Mucosa of stomach (tissue), 1 donor: ENCODE measurements around the gene METAP2.
"Not testable (repeated sequence)": the region's sequence is repeated elsewhere in the genome, so short reads cannot be mapped to it uniquely, and the experiment has no call there.

Experiments
- H3K27me3 ChIP-seq: one replicate; pipeline ENCODE4 v1.7.0; 2013; ENCODE audit warnings: mild to moderate bottlenecking, low read length; ENCODE audit not compliant: control insufficient read depth, insufficient read depth
- H3K36me3 ChIP-seq: one replicate; pipeline ENCODE4 v1.7.0; 2013; ENCODE audit warnings: low read length; ENCODE audit not compliant: control insufficient read depth, insufficient read depth
- H3K4me1 ChIP-seq: one replicate; pipeline ENCODE4 v1.7.0; 2013; ENCODE audit warnings: mild to moderate bottlenecking, low read length; ENCODE audit not compliant: control insufficient read depth, insufficient read depth
- H3K4me3 ChIP-seq: one replicate; pipeline ENCODE4 v1.7.0; 2013; ENCODE audit warnings: low read length
- H3K9ac ChIP-seq: one replicate; pipeline ENCODE4 v1.7.0; 2013; ENCODE audit warnings: mild to moderate bottlenecking, low read length, moderate library complexity
- H3K9me3 ChIP-seq: one replicate; pipeline ENCODE4 v1.7.0; 2013; ENCODE audit warnings: mild to moderate bottlenecking, low read length, moderate library complexity; ENCODE audit not compliant: control insufficient read depth
- donor health status: Pancreatic carcinoma.

METAP2 gene

GRCh38 chr12:95473884-95474659 lies at the start of gene METAP2:
Gene METAP2, plus strand, starts transcription at chr12:95474152. Its CDS starts 28 bp downstream, at chr12:95474180.
- peak within 1 kb of the TSS; percentile 99 for H3K9ac ChIP-seq
- H3K9me3 ChIP-seq, result no peaks in the 10 kb centered on the region
- H3K4me3 ChIP-seq, result peak within 1 kb of the TSS; percentile 99
- no peaks in the 10 kb centered on the region for H3K36me3 ChIP-seq
- no peaks in the 10 kb centered on the region for H3K27me3 ChIP-seq
- no peaks in the 10 kb centered on the region for H3K4me1 ChIP-seq

GRCh38 chr12:95424271-95424994 lies 49.5 kb upstream of the METAP2 start:
- H3K4me1 ChIP-seq, result peaks cover 10% of the 10 kb centered on the region
- no peaks in the 10 kb centered on the region for H3K36me3 ChIP-seq
- H3K9ac ChIP-seq, result no peak overlapping the region
- H3K27me3 ChIP-seq, result peaks cover 10% of the 10 kb centered on the region
- no peak overlapping the region for H3K4me3 ChIP-seq
- H3K9me3 ChIP-seq, result no peaks in the 10 kb centered on the region

- H3K4me3 ChIP-seq, result no peak overlapping the region
- peaks cover 8% of the 10 kb centered on the region for H3K27me3 ChIP-seq
- no peaks in the 10 kb centered on the region for H3K36me3 ChIP-seq
- no peak overlapping the region for H3K9ac ChIP-seq
- H3K4me1 ChIP-seq, result peaks cover 5% of the 10 kb centered on the region
- no peaks in the 10 kb centered on the region for H3K9me3 ChIP-seq
Observed at GRCh38 chr12:95429172-95429510, 44.8 kb upstream of the METAP2 start.

- H3K9ac ChIP-seq, result no peak overlapping the region
- H3K9me3 ChIP-seq, result no peaks in the 10 kb centered on the region
- no peaks in the 10 kb centered on the region for H3K4me1 ChIP-seq
- H3K4me3 ChIP-seq, result no peak overlapping the region
- H3K27me3 ChIP-seq, result peaks cover 8% of the 10 kb centered on the region
- H3K36me3 ChIP-seq, result no peaks in the 10 kb centered on the region
Observed at GRCh38 chr12:95431120-95431519, 42.8 kb upstream of the METAP2 start.

GRCh38 chr12:95435355-95435754 lies 38.6 kb upstream of the METAP2 start:
- H3K9ac ChIP-seq, result no peak overlapping the region
- H3K4me1 ChIP-seq, result no peaks in the 10 kb centered on the region
- H3K27me3 ChIP-seq, result no peaks in the 10 kb centered on the region
- no peaks in the 10 kb centered on the region for H3K9me3 ChIP-seq
- no peak overlapping the region for H3K4me3 ChIP-seq
- no peaks in the 10 kb centered on the region for H3K36me3 ChIP-seq

GRCh38 chr12:95437565-95437964 lies 36.4 kb upstream of the METAP2 start:
- Histone ChIP-seq H3K9ac (no peak overlapping the region), H3K27me3 (no peaks in the 10 kb centered on the region), H3K4me3 (no peak overlapping the region), H3K9me3 (no peaks in the 10 kb centered on the region), H3K4me1 (no peaks in the 10 kb centered on the region), H3K36me3 (no peaks in the 10 kb centered on the region)

GRCh38 chr12:95439461-95440230 lies 34.3 kb upstream of the METAP2 start:
- no peaks in the 10 kb centered on the region for H3K4me1 ChIP-seq
- H3K27me3 ChIP-seq, result no peaks in the 10 kb centered on the region
- no peaks in the 10 kb centered on the region for H3K9me3 ChIP-seq
- no peaks in the 10 kb centered on the region for H3K36me3 ChIP-seq
- H3K9ac ChIP-seq, result no peak overlapping the region
- no peak overlapping the region for H3K4me3 ChIP-seq

GRCh38 chr12:95440401-95440800 lies 33.6 kb upstream of the METAP2 start:
- Histone ChIP-seq H3K9me3 (no peaks in the 10 kb centered on the region), H3K4me1 (no peaks in the 10 kb centered on the region), H3K36me3 (no peaks in the 10 kb centered on the region), H3K4me3 (no peak overlapping the region), H3K9ac (no peak overlapping the region), H3K27me3 (no peaks in the 10 kb centered on the region)

GRCh38 chr12:95443459-95443858 lies 30.5 kb upstream of the METAP2 start:
- Histone ChIP-seq H3K27me3 (peaks cover 10% of the 10 kb centered on the region), H3K9ac (no peak overlapping the region), H3K4me3 (no peak overlapping the region), H3K9me3 (no peaks in the 10 kb centered on the region), H3K36me3 (no peaks in the 10 kb centered on the region), H3K4me1 (peaks cover 7% of the 10 kb centered on the region)

GRCh38 chr12:95445099-95445498 lies 28.9 kb upstream of the METAP2 start:
- not testable (repeated sequence) for H3K9me3 ChIP-seq, H3K9ac ChIP-seq, H3K36me3 ChIP-seq, H3K4me1 ChIP-seq, H3K4me3 ChIP-seq
- peaks cover 10% of the 10 kb centered on the region for H3K27me3 ChIP-seq

- H3K9me3 ChIP-seq, result no peaks in the 10 kb centered on the region
- H3K4me3 ChIP-seq, result no peak overlapping the region
- H3K36me3 ChIP-seq, result no peaks in the 10 kb centered on the region
- H3K27me3 ChIP-seq, result peaks cover 10% of the 10 kb centered on the region
- H3K4me1 ChIP-seq, result peaks cover 7% of the 10 kb centered on the region
- H3K9ac ChIP-seq, result no peak overlapping the region
Observed at GRCh38 chr12:95445884-95446505, 28.0 kb upstream of the METAP2 start.

GRCh38 chr12:95446506-95446900 lies 27.4 kb upstream of the METAP2 start:
- no peak overlapping the region for H3K4me3 ChIP-seq
- no peaks in the 10 kb centered on the region for H3K9me3 ChIP-seq
- H3K9ac ChIP-seq, result peak overlapping the region; percentile 47
- no peaks in the 10 kb centered on the region for H3K36me3 ChIP-seq
- H3K27me3 ChIP-seq, result peaks cover 10% of the 10 kb centered on the region
- H3K4me1 ChIP-seq, result peaks cover 7% of the 10 kb centered on the region
